Amniotic stem cell (primary cell): ENCODE results near the gene CRBN.

ENCODE experiments used
- DNase-seq: peaks from one replicate; lab custom pipeline; 2025; lab: John Stamatoyannopoulos, UW

Gene CRBN

GRCh38 chr3:3179407-3180094 is at the start of gene CRBN:
TSS of gene CRBN (minus strand) at chr3:3179691. CDS start at chr3:3179687, 4 bp downstream.
- DNase-seq, result peak; percentile 83

GRCh38 chr3:3227640-3228039 is 48.1 kb upstream of the CRBN start:
- no peak for DNase-seq

- no peak for DNase-seq
Observed at GRCh38 chr3:3221528-3221927, 42.0 kb upstream of the CRBN start.

- DNase-seq, result no peak
Observed at GRCh38 chr3:3216401-3216800, 36.9 kb upstream of the CRBN start.

GRCh38 chr3:3212781-3213440 is 33.4 kb upstream of the CRBN start:
- no peak for DNase-seq

- DNase-seq, result no peak
Observed at GRCh38 chr3:3209714-3210113, 30.2 kb upstream of the CRBN start.

GRCh38 chr3:3209057-3209456 is 29.6 kb upstream of the CRBN start:
- no peak for DNase-seq

- no peak for DNase-seq
Observed at GRCh38 chr3:3201611-3202010, 22.1 kb upstream of the CRBN start.

GRCh38 chr3:3200632-3201212 is 21.2 kb upstream of the CRBN start:
- peak; percentile 41 for DNase-seq

- DNase-seq, result no peak
Observed at GRCh38 chr3:3199306-3199705, 19.8 kb upstream of the CRBN start.

- no peak for DNase-seq
Observed at GRCh38 chr3:3196148-3196861, 16.8 kb upstream of the CRBN start.

- no peak for DNase-seq
Observed at GRCh38 chr3:3194861-3195260, 15.4 kb upstream of the CRBN start.

- DNase-seq, result no peak
Observed at GRCh38 chr3:3192286-3192675, 12.8 kb upstream of the CRBN start.

- DNase-seq, result no peak
Observed at GRCh38 chr3:3191675-3192285, 12.3 kb upstream of the CRBN start.

- no peak for DNase-seq
Observed at GRCh38 chr3:3189961-3190360, 10.5 kb upstream of the CRBN start.

- no peak for DNase-seq
Observed at GRCh38 chr3:3189102-3189727, 9.7 kb upstream of the CRBN start.

- DNase-seq, result no peak
Observed at GRCh38 chr3:3184876-3185275, 5.4 kb upstream of the CRBN start.

GRCh38 chr3:3180456-3180855 is 965 bp upstream of the CRBN start:
- DNase-seq, result no peak

- DNase-seq, result no peak
Observed at GRCh38 chr3:3178498-3179328, 778 bp downstream of the CRBN start.

GRCh38 chr3:3177861-3178497 is 1.5 kb downstream of the CRBN start:
- no peak for DNase-seq

- no peak for DNase-seq
Observed at GRCh38 chr3:3172627-3173026, 6.9 kb downstream of the CRBN start.
